HCT116 (cell line): ENCODE data around the gene GPR4.

Experiments used
- EGR1 ChIP-seq: IDR thresholded peaks from 2 replicates; pipeline ENCODE4 v1.6.1; 2012; ENCODE audit warnings: low read depth
- EZH2phosphoT487 ChIP-seq: fragments of 200-600 bp; IDR thresholded peaks from 2 replicates; pipeline ENCODE4 v1.6.1; 2018; ENCODE audit warnings: antibody characterized with exemption, borderline replicate concordance
- POLR2A ChIP-seq: IDR thresholded peaks from 2 replicates; pipeline ENCODE4 v1.7.0; 2011; ENCODE audit warnings: borderline replicate concordance; ENCODE audit not compliant: insufficient read depth, insufficient read length; ENCODE audit errors: extremely low read depth
- RAD21 ChIP-seq: IDR thresholded peaks from 2 replicates; pipeline ENCODE4 v1.6.1; 2012; ENCODE audit warnings: low read depth, mild to moderate bottlenecking
- SIN3A ChIP-seq: IDR thresholded peaks from 2 replicates; pipeline ENCODE4 v1.6.1; 2012; ENCODE audit warnings: low read depth
- TF ChIP-seq, protein P1 (sequence below): IDR thresholded peaks from 2 replicates; pipeline ENCODE4 v1.6.1; 2012
- TF ChIP-seq, protein P2 (sequence below), 3 experiments: fragments of 200-600 bp in 1 of 3; sonication (generic) in 1 of 3; IDR thresholded peaks in 2 of 3; conservative IDR thresholded peaks in 1 of 3; 2 replicates each; pipeline ENCODE4 v1.5.1; 2012 to 2017; ENCODE audit warnings: low read depth in 2 of 3, low read length in 2 of 3, antibody characterized with exemption in 1 of 3, borderline replicate concordance in 1 of 3, control low read depth in 1 of 3, mild to moderate bottlenecking in 1 of 3, mixed read lengths in 1 of 3, mixed run types in 1 of 3, moderate library complexity in 1 of 3; ENCODE audit not compliant: insufficient read depth in 1 of 3

DNA sequence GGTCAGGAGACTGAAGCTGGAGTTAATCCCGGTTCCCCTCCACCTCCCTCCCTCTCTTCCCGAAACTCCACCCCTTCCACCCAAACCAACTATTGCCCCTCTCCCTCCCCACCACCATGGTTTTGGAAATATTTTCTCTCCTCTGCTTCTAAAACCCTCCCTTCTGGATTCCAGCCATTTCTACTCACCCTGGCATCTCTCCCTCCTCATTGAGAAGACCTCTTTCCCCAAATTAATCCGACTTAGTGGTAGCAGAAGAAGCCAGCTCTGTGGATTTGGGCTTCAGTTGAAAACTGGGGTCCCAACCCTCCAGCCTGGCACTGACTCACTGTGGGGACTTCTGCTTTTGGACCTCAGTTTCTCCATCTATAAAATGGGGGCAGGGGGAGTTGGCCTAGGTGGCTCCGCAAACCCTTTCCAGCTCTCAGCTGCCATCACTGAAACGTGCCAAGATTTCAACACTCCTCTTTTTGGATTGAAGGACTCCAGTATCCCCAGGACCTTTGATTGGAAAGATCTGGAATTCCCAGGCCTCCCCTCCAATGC is 1.6 kb downstream of the GPR4 start:
- TF ChIP-seq, protein P1, sequence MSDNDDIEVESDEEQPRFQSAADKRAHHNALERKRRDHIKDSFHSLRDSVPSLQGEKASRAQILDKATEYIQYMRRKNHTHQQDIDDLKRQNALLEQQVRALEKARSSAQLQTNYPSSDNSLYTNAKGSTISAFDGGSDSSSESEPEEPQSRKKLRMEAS, result no peak
- TF ChIP-seq, protein P2, sequence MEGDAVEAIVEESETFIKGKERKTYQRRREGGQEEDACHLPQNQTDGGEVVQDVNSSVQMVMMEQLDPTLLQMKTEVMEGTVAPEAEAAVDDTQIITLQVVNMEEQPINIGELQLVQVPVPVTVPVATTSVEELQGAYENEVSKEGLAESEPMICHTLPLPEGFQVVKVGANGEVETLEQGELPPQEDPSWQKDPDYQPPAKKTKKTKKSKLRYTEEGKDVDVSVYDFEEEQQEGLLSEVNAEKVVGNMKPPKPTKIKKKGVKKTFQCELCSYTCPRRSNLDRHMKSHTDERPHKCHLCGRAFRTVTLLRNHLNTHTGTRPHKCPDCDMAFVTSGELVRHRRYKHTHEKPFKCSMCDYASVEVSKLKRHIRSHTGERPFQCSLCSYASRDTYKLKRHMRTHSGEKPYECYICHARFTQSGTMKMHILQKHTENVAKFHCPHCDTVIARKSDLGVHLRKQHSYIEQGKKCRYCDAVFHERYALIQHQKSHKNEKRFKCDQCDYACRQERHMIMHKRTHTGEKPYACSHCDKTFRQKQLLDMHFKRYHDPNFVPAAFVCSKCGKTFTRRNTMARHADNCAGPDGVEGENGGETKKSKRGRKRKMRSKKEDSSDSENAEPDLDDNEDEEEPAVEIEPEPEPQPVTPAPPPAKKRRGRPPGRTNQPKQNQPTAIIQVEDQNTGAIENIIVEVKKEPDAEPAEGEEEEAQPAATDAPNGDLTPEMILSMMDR (IDR thresholded peaks at IDR 0.05 in 2 of 3, conservative IDR thresholded peaks at IDR 0.05 in 1 of 3; ENCODE audit: borderline replicate concordance in 1 of 3, insufficient read depth in 1 of 3, low read depth in 2 of 3, low read length in 2 of 3), result no peak
- no peak for TF ChIP-seq RAD21
- TF ChIP-seq SIN3A, result no peak
- no peak for TF ChIP-seq EZH2phosphoT487
- no peak for TF ChIP-seq POLR2A
- TF ChIP-seq EGR1, result no peak
